ENCODE measurements around the gene PRKACB.
A peak's percentile ranks its signal among the peaks of the same experiment; 100 is the strongest.

Gene PRKACB

DNA sequence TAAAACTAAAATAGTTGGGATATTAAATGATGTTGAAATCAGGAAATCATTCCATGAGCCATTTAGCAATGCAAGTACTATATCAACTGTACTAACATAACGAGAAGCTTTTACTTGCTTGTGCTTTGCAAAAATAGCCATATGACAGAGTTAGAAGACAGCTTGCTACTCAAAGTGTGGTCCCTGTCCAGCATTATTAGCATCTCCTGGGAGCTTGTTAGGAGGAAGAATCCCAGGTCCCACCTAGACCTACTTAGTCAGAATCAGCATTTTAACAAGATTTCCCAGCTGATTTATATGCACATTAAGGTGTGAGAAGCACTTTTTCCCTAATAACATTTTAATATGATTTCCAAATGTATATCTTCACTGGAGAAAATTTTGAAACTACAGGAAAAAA, 4.7 kb downstream of the PRKACB start:
- TF ChIP-seq, protein P1, sequence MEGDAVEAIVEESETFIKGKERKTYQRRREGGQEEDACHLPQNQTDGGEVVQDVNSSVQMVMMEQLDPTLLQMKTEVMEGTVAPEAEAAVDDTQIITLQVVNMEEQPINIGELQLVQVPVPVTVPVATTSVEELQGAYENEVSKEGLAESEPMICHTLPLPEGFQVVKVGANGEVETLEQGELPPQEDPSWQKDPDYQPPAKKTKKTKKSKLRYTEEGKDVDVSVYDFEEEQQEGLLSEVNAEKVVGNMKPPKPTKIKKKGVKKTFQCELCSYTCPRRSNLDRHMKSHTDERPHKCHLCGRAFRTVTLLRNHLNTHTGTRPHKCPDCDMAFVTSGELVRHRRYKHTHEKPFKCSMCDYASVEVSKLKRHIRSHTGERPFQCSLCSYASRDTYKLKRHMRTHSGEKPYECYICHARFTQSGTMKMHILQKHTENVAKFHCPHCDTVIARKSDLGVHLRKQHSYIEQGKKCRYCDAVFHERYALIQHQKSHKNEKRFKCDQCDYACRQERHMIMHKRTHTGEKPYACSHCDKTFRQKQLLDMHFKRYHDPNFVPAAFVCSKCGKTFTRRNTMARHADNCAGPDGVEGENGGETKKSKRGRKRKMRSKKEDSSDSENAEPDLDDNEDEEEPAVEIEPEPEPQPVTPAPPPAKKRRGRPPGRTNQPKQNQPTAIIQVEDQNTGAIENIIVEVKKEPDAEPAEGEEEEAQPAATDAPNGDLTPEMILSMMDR (conservative IDR thresholded peaks at IDR 0.05; ENCODE audit: low read depth): no peak
- POLR2A ChIA-PET (ENCODE audit: low non-redundant PET): no interaction called here
- no peak overlapping the region for H3K27ac ChIP-seq
- CTCF ChIA-PET: interaction anchor here (0.7 kb wide), 1 partner anchor 333 kb away, joined by 3 read pairs; no protein-coding TSS in a partner anchor
- no peak for DNase-seq (ENCODE audit: low spot score)

DNA sequence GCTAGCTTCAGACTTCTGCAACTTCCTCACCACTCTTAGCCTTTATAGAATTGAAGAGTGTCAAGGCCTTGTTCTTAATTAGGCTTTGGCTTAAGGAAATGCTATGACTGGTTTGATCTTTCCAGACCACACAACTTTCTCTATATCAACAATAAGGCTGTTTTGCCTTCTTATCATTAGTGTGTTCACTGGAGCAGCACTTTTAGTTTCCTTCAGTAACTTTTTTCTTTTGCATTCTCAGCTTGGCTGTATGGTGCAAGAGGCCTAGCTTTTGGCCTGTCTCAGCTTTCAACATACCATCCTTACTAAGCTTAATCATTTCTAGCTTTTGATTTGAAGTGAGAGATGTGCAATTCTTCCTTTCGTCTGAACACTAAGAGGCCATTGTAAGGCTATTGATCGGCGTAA, 8.6 kb downstream of the PRKACB start:
- TF ChIP-seq, protein P1 (conservative IDR thresholded peaks at IDR 0.05; ENCODE audit: low read depth): no peak
- ChIA-PET CTCF (interaction anchor here (0.6 kb wide), 1 partner anchor 281 kb away, joined by 6 read pairs; no protein-coding TSS in a partner anchor), POLR2A (ENCODE audit: low non-redundant PET) (no interaction called here)
- no peak for DNase-seq (ENCODE audit: low spot score)
- no peak overlapping the region for H3K27ac ChIP-seq

DNA sequence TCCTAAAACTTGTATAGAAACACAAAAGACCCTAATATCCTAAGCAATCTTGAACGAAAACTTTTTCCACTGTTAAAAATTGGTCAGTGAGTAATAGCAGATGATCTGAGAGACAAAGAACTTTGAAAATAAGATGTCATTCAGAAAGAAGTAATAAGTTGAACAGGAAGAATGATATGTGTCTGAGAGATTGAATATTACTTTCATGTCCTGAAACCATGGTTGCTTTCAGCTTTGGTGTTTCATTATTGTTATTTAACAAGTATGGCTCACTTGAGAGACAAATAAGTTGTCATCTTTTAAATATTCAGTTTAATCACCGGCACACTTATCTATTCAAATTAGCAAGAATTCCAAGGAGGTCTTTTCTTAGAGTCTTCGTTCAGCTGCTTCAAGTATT, 11.4 kb downstream of the PRKACB start:
- CTCF ChIA-PET: no interaction called here
- TF ChIP-seq, protein P1 (conservative IDR thresholded peaks at IDR 0.05; ENCODE audit: low read depth): no peak
- POLR2A ChIA-PET (ENCODE audit: low non-redundant PET): no interaction called here
- DNase-seq (ENCODE audit: low spot score): no peak
- no peak overlapping the region for H3K27ac ChIP-seq

DNA sequence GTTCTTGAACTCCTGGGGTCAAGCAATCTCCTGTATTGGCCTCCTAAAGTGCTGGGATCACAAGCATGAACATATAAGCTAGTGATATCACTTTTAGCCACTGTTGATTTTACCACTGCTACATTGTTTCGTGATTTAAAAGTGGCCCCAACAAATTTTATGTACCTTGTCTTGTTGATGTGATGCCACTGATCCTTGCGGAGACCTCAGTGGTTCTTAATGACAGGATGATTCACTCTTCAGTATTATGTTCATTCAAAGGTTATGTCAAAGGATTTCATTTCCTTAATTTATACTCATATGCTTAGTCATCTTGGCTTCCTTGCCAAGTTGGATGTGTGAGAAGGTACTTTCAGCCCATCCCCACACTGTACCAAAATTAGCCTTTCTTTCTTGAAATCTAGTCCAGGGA, 12.1 kb downstream of the PRKACB start:
- POLR2A ChIA-PET (ENCODE audit: low non-redundant PET): no interaction called here
- CTCF ChIA-PET: no interaction called here
- TF ChIP-seq, protein P1 (conservative IDR thresholded peaks at IDR 0.05; ENCODE audit: low read depth): no peak
- H3K27ac ChIP-seq: no peak overlapping the region
- peak; percentile 74 for DNase-seq (ENCODE audit: low spot score)

DNA sequence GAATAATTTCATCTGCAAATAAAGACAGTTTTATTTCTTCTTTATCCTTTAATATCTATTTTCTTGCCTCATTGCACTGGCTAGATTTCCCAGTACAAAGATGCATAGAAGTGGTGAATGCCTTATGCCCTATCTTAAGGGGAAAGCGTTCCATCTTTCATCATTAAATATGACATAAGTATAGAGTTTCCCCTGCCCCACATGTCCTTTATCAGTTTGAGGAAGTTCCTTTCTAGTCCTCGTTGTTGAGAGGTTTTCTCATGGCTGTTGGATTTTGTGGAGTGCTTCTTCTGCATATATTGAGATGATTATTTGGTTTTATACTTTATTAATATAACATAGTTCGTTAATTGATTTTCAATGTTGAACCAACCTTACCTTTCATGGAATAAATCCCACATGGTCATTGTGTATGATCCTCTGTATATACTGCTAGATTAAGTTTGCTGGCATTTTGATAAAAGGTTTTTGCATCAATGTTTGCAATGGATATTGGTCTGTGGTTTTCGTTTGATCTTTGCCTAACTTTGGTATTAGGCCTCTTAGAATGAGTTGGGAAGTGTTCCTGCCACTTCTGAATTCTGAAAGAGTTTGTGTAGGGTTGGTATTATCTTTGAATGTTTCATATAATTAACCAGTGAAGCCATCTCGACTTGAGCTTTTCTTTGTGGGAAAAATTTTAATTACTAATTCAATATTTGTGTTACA, 15.6 kb downstream of the PRKACB start:
- ChIA-PET CTCF (no interaction called here), POLR2A (ENCODE audit: low non-redundant PET) (no interaction called here)
- no peak for DNase-seq (ENCODE audit: low spot score)
- H3K27ac ChIP-seq: no peak overlapping the region
- TF ChIP-seq, protein P1 (conservative IDR thresholded peaks at IDR 0.05; ENCODE audit: low read depth): no peak

DNA sequence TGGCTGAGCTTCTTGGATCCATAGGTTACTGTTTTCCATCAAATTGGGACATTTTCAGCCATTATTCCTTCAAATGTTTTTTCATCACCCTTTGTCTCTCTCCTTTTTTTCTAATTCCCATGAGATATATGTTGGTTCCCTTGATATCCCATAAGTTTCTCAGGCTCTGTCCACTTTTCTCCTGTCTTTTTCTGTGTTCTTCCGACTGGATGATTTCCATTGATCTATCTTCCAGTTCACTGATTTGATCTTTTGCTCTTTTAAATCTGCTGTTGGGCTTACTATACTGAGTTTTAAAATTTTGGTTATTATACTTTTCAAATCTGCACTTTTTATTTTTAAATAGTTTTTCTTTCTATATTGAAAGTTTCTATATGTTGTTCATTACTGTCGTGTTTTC, 18.2 kb downstream of the PRKACB start:
- DNase-seq (ENCODE audit: low spot score): no peak
- CTCF ChIA-PET: no interaction called here
- H3K27ac ChIP-seq: no peak overlapping the region
- TF ChIP-seq, protein P1 (conservative IDR thresholded peaks at IDR 0.05; ENCODE audit: low read depth): no peak
- POLR2A ChIA-PET (ENCODE audit: low non-redundant PET): no interaction called here

All from RWPE1 (cell line).